DLD1 (cell line): ENCODE data around the gene PSMD9.
"Not testable (repeated sequence)": the region's sequence is repeated elsewhere in the genome, so short reads cannot be mapped to it uniquely, and the experiment has no call there.

ENCODE experiments used
- in situ Hi-C: cut with HindIII; loops from 2 replicates; pipeline ENCODE4 v1.10.0; 2017; ENCODE audit warnings: low sequenced_read_pairs

The PSMD9 gene

DNA sequence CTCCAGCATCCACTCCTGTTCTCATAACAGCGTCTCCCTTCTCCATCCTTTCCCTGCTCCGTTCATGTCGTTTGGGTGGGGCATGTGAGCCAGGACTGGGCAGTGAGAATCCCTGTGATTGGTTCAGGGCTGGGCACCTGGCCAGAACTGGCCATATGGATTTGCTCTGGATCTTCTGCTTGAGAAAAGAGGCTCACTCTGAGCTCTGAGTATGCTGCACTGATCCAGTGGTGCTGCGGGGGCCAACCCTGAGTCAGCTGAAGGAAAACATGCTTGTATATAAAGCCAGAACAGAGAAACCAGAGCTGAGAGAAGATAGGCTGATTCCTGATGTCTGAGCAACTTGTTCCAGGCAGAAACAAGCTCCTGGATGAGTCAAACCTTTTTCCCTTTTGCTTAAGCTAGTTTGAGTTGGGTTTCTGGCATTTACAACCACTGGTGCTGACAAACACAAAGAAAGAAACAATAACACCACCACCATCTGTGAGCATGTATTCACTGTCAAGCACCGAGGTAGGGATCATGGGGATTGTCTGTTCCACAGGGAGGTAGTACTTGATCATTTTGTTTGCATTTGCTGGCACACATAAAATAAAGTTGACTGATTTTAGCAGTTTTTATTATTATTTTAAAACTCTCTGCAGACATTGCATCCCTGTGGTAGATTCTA is 15.9 kb upstream of the PSMD9 start:
- in situ Hi-C loops = no loop called here

DNA sequence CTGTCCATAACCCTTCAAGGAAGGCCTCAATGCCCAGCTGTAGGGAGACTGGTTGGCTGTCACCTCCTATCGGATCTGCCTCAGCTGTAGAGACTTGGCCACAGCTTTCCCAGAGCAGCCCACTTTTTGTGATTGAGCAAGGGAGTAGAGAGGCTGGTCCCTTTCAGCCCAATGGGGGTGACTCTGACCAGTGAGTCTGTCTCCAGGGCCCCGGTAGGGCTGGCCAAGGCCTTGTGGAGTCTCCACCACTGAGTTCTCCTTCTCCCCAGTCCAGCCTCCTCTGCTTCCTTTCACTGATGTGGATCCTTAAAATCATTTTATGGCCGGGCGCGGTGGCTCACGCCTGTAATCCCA is 15.4 kb upstream of the PSMD9 start:
- in situ Hi-C loops = no loop called here

DNA sequence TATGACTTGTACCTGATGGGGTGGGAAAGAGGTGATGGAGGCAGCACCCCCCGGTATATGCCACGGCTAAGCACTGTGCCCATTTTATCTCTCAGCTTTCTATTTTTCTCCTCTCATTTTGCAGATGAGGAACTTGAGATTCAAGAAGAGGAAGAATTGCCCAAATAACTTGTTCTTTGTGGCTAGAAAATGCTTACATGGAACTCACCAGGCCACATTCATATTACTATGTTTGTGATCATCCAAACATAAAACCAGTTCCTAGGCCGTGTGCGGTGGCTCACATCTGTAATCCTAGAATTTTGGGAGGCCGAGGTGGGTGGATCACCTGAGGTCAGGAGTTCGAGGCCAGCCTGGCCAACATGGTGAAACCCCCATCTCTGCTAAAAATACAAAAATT is 14.5 kb upstream of the PSMD9 start:
- in situ Hi-C loops = no loop called here

DNA sequence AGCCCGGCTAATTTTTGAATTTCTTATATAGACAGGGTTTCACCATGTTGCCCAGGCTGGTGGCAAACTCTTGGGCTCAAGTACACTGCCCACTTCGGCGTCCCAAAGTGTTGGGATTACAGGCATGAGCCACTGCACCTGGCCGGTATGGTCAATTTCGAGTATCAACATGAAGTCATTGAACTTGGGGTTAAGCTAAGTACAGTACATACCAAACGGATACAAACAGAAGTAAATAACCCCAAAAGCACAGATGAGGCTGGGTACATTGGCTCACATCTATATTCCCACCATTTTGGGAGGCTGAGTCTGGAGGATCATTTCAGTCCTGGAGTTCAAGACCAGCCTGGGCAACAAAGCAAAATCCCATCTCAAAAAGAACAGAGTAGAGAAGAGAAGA is 13.0 kb upstream of the PSMD9 start:
- in situ Hi-C loops = no loop called here

DNA sequence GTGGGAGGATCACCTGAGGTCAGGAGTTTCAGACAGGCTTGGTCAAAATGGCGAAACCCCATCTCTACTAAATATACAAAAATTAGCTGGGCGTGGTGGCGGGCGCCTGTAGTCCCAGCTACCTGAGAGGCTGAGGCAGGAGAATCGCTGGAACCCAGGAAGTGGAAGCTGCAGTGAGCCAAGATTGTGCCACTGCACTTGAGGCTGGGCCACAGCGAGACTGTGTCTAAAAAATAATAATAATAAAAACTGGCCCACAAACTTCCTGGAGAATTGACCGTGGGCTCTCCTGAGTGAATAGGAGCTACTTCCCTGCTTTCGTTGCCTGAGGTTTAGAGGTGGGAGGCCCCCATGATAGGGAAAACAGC is 12.5 kb upstream of the PSMD9 start:
- in situ Hi-C loops = not testable (repeated sequence)

DNA sequence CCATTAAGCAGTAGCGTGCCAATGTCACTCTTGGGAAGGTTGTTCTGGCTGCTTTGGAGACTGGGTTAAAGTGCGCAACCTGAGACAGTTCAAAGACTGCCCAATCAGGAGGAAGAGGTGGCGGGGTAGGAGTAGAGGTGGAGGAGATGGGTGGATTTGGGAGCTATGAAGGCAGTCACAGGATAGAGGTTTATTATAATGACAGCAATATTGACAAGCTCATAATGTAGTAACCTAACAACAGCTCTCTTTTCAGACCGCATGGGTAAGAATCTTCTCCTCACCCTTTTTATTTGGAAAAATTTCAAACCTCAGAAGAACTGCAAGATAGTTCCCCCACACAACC is 5.3 kb upstream of the PSMD9 start:
- in situ Hi-C loops = no loop called here

DNA sequence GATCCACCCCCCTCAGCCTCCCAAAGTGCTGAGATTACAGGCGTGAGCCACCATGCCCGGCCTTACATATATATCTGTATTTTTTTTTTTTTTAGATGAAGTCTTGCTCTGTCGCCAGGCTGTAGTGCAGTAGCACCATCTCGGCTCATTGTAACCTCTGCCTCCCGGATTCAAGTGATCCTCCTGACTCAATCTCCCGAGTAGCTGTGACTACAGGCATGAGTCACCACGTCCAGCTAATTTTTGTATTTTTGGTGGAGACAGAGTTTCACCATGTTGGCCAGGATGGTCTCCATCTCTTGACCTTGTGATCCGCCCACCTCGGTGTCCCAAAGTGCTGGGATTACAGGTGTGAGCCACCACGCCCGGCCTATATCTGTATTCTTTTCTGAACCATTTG is 3.5 kb upstream of the PSMD9 start:
- in situ Hi-C loops = not testable (repeated sequence)

DNA sequence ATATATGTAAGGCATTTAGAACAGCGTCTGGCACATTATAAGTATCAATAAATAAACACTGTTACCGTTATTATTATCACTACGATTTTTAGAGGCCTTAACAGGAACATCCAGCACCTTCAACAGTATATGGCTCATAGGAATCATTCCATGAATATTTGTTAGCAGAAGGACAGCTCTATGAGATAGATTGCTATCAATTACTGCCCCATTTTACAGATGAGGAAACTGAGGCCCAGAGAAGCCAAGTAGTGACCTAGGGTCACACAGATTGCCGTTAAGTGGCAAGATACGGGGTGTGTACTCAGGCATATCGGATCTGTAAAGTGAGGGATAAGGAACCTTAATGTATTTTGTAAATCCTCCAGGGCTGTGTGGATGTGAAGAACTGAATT is 510 bp upstream of the PSMD9 start:
- in situ Hi-C loops = no loop called here

DNA sequence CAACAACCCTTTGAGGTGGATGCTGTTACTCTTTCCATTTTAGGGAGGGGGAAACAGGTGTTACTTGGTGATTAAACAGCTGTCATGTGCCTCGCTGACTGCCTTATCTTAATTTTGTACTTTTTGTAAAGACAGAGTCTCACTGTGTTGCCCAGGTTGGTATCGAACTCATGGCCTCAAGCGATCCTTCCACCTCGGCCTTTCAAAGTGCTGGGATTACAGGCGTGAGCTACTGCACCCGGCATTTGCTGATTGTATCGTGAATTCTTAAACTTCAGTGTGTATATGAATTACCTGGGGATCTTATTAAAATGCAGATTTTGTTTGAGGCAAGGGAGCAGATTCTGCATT is 659 bp downstream of the PSMD9 start:
- in situ Hi-C loops = no loop called here

DNA sequence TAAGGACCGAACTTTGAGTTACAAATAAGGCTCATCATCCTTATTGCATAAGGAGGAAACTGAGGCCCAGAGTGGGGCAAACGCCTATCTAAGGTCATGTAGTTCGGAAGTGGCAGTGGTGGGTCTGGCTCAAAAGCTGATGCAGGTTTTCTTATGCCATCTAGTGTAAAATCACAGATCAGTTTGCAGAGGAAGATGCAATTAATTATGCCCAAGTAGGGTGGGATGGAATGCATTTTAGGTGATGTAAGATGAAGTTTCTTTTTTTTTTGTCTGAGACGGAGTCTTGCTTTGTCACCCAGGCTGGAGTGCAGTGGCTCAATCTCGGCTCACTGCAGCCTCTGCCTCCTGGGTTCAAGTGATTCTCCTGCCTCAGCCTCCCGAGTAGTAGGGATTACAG is 1.1 kb downstream of the PSMD9 start:
- in situ Hi-C loops = not testable (repeated sequence)

DNA sequence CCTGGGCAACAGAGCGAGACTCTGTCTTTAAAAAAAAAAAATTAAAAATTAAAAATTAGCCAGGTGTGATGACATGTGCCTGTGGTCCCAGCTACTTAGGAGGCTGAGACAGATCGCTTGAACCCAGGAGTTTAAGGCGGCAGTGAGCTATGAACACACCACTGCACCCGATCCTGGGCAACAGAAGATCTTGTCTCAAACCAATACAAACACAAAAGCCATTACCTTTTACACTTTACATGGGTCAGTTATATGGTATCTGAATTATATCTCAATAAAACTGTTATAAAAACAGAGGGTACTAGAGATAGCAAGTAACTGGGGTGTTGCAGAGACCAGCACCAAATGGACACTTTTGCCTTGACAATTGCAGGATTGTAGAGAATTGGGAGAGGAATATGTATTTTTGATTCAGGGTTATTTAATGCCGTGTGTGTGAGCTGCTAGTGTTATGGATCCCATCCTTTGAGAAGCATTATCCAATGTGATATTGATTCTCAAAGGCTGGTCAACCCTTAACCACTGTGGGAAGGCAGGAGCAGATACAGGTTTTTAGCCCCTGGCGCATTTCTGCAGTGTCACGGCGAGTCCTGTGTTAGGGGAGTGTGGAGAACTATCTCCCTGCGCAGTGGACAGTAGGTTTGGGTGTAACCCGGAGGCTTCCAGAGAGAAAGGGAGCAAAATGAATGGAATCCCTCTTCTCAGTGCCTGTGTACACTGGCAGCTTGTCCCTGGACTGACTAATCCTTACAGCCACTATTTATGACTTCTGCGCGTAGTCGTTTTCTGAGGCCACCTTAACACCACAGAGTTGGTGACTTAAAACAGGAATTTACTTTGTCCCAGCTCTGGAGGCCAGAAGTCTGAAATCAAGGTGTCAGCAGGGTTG is 4.3 kb downstream of the PSMD9 start:
- in situ Hi-C loops = no loop called here

DNA sequence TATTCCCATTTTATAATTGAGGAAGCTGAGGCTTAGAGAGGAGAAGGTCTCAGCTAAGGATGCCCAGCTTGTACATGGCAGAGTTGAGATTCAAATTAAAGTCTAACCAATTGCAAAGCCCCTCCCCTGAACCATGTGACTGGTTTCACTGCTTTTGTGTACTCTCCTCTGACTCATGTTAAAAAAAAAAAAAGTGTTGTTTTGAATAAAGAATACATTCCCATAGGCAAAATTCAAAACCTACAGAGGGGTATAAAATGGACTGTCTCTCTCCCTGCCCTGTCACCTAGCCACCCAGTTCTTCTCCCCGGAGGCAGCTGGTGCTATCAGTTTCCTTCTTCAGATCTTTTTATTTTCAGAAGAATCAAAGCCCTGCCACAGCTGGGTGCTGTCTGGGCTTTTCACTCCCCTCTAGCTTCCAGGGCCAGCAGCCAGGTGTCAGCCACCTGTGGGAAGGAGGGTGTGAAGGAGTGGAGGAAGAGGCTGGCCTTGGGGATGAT is 5.4 kb downstream of the PSMD9 start:
- in situ Hi-C loops = no loop called here

DNA sequence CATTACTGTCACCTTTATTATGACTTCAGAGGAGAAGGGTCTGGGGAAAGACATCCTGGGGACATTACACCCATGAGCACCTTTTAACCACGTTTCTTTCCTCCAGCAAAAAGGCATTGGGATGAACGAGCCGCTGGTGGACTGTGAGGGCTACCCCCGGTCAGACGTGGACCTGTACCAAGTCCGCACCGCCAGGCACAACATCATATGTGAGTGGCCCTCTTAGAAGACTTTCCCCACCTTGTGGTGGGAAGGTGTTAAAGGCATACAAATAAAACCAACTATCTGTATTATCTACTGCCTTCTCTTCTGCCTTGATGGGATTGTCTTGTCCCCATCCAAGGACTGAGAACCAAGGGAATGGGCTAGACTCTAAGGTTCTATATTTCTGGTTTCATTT is 6.0 kb downstream of the PSMD9 start:
- in situ Hi-C loops = no loop called here

DNA sequence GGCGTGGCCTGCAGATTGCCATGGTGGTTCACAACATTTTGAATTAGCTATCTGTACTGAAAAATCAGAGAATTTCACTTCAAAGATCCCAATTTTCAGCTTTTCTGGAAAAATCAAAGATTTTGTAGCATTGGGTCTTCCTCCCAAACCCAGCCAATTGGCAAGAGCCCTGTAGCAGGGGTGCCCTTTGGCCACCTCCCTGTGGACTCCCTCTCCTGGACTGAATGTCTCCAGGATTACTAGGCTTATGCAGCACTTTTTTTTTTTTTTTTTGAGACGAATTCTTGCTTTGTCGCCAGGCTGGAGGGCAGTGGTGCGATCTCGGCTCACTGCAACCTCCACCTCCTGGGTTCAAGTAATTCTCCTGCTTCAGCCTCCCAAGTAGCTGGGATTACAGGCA is 9.7 kb downstream of the PSMD9 start:
- in situ Hi-C loops = no loop called here

DNA sequence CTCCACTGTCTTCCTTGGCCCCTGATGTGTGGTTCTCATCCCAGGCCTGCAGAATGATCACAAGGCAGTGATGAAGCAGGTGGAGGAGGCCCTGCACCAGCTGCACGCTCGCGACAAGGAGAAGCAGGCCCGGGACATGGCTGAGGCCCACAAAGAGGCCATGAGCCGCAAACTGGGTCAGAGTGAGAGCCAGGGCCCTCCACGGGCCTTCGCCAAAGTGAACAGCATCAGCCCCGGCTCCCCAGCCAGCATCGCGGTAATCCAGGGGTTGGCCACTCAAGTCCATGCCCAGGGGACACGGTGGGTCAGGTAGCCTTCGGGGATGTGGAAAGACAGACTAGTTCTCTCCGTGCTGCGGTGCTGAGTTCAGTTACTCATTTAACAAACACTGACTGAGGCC is 11.0 kb downstream of the PSMD9 start:
- in situ Hi-C loops = no loop called here

DNA sequence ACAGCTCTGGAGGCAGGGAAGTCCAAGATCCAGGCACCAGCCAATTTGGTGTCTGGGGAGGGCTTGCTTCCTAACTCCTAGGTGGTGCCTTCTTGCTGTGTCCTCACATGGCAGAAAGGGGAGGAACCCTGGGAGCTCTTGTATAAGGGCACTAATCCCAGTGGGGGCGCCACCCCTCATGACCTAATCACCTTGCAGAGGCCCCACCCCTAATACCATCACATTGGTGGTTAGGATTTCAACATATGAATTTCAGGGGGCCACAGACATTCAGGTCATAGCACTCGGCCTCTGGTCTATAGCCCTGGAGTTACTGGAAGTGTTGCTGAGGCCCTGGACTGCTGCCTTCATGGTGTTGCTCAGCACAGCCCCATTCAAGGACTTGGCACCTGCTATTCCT is 14.6 kb downstream of the PSMD9 start:
- in situ Hi-C loops = no loop called here

DNA sequence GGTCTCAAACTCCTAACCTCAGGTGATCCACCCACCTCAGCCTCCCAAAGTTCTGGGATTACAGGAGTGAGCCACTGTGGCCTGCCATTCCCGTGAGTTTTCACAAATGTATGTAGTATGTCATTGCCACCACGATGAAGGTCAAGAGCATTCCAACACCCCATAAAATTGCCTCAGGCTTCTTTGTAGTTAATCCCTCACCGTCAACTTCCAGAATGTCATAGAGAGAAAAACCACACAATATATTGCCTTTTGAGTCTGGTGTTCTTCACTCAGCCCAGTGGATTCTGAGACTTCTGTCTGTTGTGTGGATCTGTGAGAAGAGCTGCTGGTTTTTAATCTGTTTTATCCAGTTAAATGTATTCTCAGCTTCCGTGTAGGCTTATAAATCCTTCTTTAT is 17.2 kb downstream of the PSMD9 start:
- in situ Hi-C loops = no loop called here

DNA sequence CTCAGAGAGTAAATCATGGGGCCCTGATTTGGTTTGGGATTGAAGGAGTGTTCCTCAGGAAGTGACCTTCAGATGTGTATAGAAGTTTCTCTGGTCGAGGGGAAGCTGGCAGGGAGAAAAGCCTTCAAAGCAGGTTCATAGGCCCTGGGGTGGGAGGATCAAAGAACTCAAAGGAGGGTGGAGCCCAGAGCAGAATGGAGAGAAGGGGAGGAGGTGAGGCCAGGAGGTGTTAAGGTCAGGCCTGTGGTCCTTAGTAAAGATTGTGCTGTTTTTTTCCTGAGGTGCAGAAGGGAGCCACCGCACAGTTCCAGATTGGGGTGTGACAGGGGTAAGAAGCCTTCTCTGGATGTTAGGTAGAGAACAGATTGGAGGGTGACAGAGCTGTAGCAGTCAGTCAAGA is 20.1 kb downstream of the PSMD9 start:
- in situ Hi-C loops = no loop called here

DNA sequence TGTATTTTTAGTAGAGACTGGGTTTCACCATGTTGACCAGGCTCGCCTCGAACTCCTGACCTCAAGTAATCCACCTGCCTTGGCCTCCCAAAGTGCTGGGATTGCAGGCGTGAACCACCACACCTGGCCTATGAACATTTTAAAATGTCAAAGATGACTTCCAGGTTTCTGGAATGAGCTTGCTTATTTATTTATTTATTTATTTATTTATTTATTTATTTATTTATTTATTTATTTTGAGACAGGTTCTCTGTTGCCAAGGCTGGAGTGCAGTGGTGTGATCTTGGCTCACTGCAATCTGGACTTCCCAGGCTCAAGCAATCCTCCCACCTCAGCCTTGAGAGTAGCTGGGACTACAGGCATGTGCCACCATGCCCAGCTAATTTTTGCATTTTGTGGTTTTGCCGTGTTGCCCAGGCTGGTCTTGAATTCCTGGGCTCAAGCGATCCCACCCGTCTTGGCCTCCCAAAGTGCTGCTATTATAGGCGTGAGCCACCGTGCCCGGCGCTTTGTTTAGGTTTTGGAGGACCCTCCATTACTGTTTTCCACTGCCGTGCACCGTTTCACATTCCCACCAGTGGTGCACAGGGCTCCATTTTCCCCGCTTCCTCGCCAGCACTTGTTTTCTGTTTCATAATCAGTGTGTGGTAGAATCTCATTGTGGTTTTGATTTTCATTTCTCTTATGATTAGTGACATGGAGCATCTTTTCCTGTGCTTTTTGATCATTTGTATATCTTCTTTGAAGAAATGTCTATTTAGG is 23.4 kb downstream of the PSMD9 start:
- in situ Hi-C loops = no loop called here

DNA sequence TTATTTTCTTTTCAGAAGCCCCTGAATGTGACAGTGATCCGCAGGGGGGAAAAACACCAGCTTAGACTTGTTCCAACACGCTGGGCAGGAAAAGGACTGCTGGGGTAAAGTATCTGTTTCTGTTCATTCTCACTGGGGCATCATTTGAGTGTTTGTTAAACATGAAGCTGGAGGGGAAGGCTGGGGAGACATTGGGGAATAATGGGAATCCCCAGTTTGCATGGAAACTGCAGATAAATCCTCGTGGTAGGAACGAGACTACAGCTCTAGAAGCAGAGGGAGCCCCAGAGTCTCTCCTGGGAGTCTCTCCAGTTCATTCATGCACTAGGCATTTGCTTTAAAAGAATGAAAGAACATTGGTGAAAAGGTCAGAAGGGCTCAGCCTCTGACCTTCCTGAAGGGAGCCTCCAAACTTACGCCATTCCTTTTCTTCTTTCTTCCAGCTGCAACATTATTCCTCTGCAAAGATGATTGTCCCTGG is 27.3 kb downstream of the PSMD9 start:
- in situ Hi-C loops = no loop called here

DNA sequence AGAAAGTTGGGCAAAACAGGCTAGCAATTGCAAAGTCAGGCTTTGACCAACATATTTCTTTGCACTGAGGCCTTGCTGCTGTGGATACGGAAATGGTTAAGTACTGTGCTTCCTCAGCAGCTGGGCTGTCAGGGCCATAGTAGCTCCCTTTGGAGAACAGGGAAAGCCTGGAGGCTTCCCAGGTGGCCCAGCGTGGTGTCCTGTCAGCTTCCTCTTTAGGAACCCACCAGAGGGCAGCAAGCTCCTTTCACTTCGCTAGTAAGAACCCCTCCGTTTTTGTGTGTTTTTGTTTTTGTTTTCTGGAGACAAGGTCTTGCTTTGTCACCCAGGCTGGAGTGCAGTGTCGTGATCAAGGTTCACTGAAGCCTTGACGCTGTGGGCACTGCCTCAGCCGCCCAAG is 28.1 kb downstream of the PSMD9 start:
- in situ Hi-C loops = no loop called here
